ENCODE data around the gene PRUNE2.

PRUNE2 gene

GRCh38 chr9:76886318-76886717 lies 19.6 kb downstream of the PRUNE2 start:
- Histone ChIP-seq H3K4me1 (ENCODE audit: control insufficient read depth, insufficient read depth, low read depth, low read length) (no peaks in the 10 kb centered on the region), H2BK12ac (ENCODE audit: low read length in 2 of 2) (no peak overlapping the region), H3K4me3 (ENCODE audit: insufficient read depth in 1 of 2, low read depth in 1 of 2, low read length in 2 of 2) (no peak overlapping the region), H2BK5ac (ENCODE audit: low read depth, low read length, poor library complexity, severe bottlenecking) (no peak overlapping the region), H3K4me2 (ENCODE audit: low read length, poor library complexity, severe bottlenecking) (no peak overlapping the region), H3K27ac (ENCODE audit: low read length, poor library complexity, severe bottlenecking) (peak overlapping the region; percentile 1), H3K9ac (ENCODE audit: low read length) (no peak overlapping the region), H2BK120ac (ENCODE audit: low read depth, low read length) (no peak overlapping the region), H3K14ac (ENCODE audit: low read length in 2 of 2) (no peak overlapping the region), H2AFZ (ENCODE audit: low read depth, low read length) (no peak overlapping the region), H2AK5ac (ENCODE audit: low read length, severe bottlenecking) (no peak overlapping the region), H4K8ac (ENCODE audit: low read length) (no peak overlapping the region), H3K9me3 (ENCODE audit: control insufficient read depth, low read length) (no peaks in the 10 kb centered on the region), H4K91ac (ENCODE audit: low read length) (no peak overlapping the region), H3K23ac (ENCODE audit: low read length in 2 of 2) (no peak overlapping the region), H3K18ac (ENCODE audit: low read depth in 1 of 2, low read length in 2 of 2) (no peak overlapping the region), H3K4ac (ENCODE audit: low read depth in 1 of 2, low read length in 2 of 2) (no peak overlapping the region), H3K79me1 (replicated peaks; ENCODE audit: low read length, poor library complexity, severe bottlenecking) (no peaks in the 10 kb centered on the region), H2BK15ac (ENCODE audit: low read depth, poor library complexity, severe bottlenecking) (no peak overlapping the region), H3K36me3 (ENCODE audit: control insufficient read depth in 1 of 2, insufficient read depth in 2 of 2, low read depth in 1 of 2, low read length in 2 of 2) (peaks cover 0 to 15% of the 10 kb centered on the region in 2 experiments), H3K27me3 (ENCODE audit: control insufficient read depth in 1 of 2, insufficient read depth in 1 of 2, low read length in 2 of 2) (no peaks in the 10 kb centered on the region)
- no peak for DNase-seq
- 86% methylated on average over 2 of the region's 3 CpGs for WGBS

- H3K27ac ChIP-seq (ENCODE audit: low read length, poor library complexity, severe bottlenecking): no peak overlapping the region
- no peak overlapping the region for H3K18ac ChIP-seq (ENCODE audit: low read depth in 1 of 2, low read length in 2 of 2)
- no peak overlapping the region for H3K9ac ChIP-seq (ENCODE audit: low read length)
- H4K8ac ChIP-seq (ENCODE audit: low read length): no peak overlapping the region
- no peak overlapping the region for H3K14ac ChIP-seq (ENCODE audit: low read length in 2 of 2)
- DNase-seq: no peak
- H2AFZ ChIP-seq (ENCODE audit: low read depth, low read length): no peak overlapping the region
- no peak overlapping the region for H2BK5ac ChIP-seq (ENCODE audit: low read depth, low read length, poor library complexity, severe bottlenecking)
- no peak overlapping the region for H3K4me2 ChIP-seq (ENCODE audit: low read length, poor library complexity, severe bottlenecking)
- no peak overlapping the region for H3K4ac ChIP-seq (ENCODE audit: low read depth in 1 of 2, low read length in 2 of 2)
- H3K9me3 ChIP-seq (ENCODE audit: control insufficient read depth, low read length): no peaks in the 10 kb centered on the region
- H4K91ac ChIP-seq (ENCODE audit: low read length): no peak overlapping the region
- H2BK12ac ChIP-seq (ENCODE audit: low read length in 2 of 2): no peak overlapping the region
- no peak overlapping the region for H3K23ac ChIP-seq (ENCODE audit: low read length in 2 of 2)
- no peaks in the 10 kb centered on the region for H3K4me1 ChIP-seq (ENCODE audit: control insufficient read depth, insufficient read depth, low read depth, low read length)
- no peak overlapping the region for H2AK5ac ChIP-seq (ENCODE audit: low read length, severe bottlenecking)
- H2BK120ac ChIP-seq (ENCODE audit: low read depth, low read length): no peak overlapping the region
- no peaks in the 10 kb centered on the region for H3K27me3 ChIP-seq (ENCODE audit: control insufficient read depth in 1 of 2, insufficient read depth in 1 of 2, low read length in 2 of 2)
- H3K36me3 ChIP-seq (ENCODE audit: control insufficient read depth in 1 of 2, insufficient read depth in 2 of 2, low read depth in 1 of 2, low read length in 2 of 2): peaks cover 0 to 8% of the 10 kb centered on the region in 2 experiments
- no peak overlapping the region for H3K4me3 ChIP-seq (ENCODE audit: insufficient read depth in 1 of 2, low read depth in 1 of 2, low read length in 2 of 2)
- no peak overlapping the region for H2BK15ac ChIP-seq (ENCODE audit: low read depth, poor library complexity, severe bottlenecking)
- WGBS: no CpG with 5 or more reads among the region's 1 CpG
- no peaks in the 10 kb centered on the region for H3K79me1 ChIP-seq (replicated peaks; ENCODE audit: low read length, poor library complexity, severe bottlenecking)
Measured at GRCh38 chr9:76884823-76885222, 21.1 kb downstream of the PRUNE2 start.

DNA sequence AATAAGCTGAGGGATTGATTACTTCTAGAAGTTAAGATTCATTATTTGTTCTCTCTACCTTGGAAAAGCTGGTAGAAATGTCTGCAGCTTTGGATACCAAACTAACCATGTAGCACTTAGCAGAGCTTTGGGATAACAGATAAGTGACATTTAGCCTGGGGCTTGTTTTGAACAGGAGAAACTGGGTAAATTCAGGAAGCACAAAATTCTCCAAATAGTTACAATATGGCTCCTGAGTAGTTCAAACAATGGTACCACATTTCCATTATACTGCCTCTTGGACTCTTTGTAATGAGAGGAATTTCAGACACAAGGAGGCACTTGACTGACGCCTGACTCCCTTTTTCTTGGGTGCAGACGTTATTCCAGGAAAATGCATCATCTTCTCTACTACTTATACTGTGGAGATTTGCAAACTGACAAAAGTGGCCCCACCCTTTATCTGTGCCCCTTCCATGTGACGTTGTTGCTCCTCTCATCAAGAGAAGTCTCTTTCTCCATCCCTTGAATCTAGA lies 22.5 kb downstream of the PRUNE2 start:
- Histone ChIP-seq H2BK12ac (ENCODE audit: low read length in 2 of 2) (no peak overlapping the region), H3K79me1 (replicated peaks; ENCODE audit: low read length, poor library complexity, severe bottlenecking) (no peaks in the 10 kb centered on the region), H2AFZ (ENCODE audit: low read depth, low read length) (no peak overlapping the region), H2BK15ac (ENCODE audit: low read depth, poor library complexity, severe bottlenecking) (no peak overlapping the region), H3K36me3 (ENCODE audit: control insufficient read depth in 1 of 2, insufficient read depth in 2 of 2, low read depth in 1 of 2, low read length in 2 of 2) (peaks cover 0 to 6% of the 10 kb centered on the region in 2 experiments), H3K14ac (ENCODE audit: low read length in 2 of 2) (no peak overlapping the region), H4K91ac (ENCODE audit: low read length) (no peak overlapping the region), H3K18ac (ENCODE audit: low read depth in 1 of 2, low read length in 2 of 2) (no peak overlapping the region), H2AK5ac (ENCODE audit: low read length, severe bottlenecking) (no peak overlapping the region), H3K4ac (ENCODE audit: low read depth in 1 of 2, low read length in 2 of 2) (no peak overlapping the region), H3K9ac (ENCODE audit: low read length) (no peak overlapping the region), H3K4me1 (ENCODE audit: control insufficient read depth, insufficient read depth, low read depth, low read length) (no peaks in the 10 kb centered on the region), H3K23ac (ENCODE audit: low read length in 2 of 2) (no peak overlapping the region), H2BK120ac (ENCODE audit: low read depth, low read length) (no peak overlapping the region), H4K8ac (ENCODE audit: low read length) (no peak overlapping the region), H3K27me3 (ENCODE audit: control insufficient read depth in 1 of 2, insufficient read depth in 1 of 2, low read length in 2 of 2) (no peaks in the 10 kb centered on the region), H3K9me3 (ENCODE audit: control insufficient read depth, low read length) (no peaks in the 10 kb centered on the region), H2BK5ac (ENCODE audit: low read depth, low read length, poor library complexity, severe bottlenecking) (no peak overlapping the region), H3K27ac (ENCODE audit: low read length, poor library complexity, severe bottlenecking) (no peak overlapping the region), H3K4me3 (ENCODE audit: insufficient read depth in 1 of 2, low read depth in 1 of 2, low read length in 2 of 2) (no peak overlapping the region), H3K4me2 (ENCODE audit: low read length, poor library complexity, severe bottlenecking) (no peak overlapping the region)
- no peak for DNase-seq
- WGBS: 93% methylated on average over 2 of the region's 3 CpGs

DNA sequence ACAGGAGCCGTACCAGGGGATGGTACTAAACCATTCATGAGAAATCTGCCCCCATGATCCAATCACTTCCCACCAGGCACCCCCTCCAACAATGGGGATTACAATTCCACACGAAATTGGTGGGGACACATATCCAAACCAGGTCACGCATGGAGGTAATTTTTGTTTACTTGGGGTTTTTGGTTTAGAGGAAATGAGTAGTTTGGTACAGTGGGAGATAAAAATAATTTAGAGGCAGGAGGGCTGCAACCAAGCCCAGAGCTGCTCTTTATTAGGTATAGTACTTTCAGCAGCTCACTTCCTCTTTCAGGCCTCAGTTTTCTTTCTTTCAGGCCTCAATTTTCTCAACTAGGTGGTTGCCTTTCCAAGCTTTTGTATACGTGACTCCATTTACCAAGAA lies 23.2 kb downstream of the PRUNE2 start:
- Histone ChIP-seq H3K79me1 (replicated peaks; ENCODE audit: low read length, poor library complexity, severe bottlenecking) (no peaks in the 10 kb centered on the region), H2BK5ac (ENCODE audit: low read depth, low read length, poor library complexity, severe bottlenecking) (no peak overlapping the region), H4K91ac (ENCODE audit: low read length) (no peak overlapping the region), H4K8ac (ENCODE audit: low read length) (no peak overlapping the region), H3K27me3 (ENCODE audit: control insufficient read depth in 1 of 2, insufficient read depth in 1 of 2, low read length in 2 of 2) (no peaks in the 10 kb centered on the region), H2AK5ac (ENCODE audit: low read length, severe bottlenecking) (no peak overlapping the region), H2AFZ (ENCODE audit: low read depth, low read length) (no peak overlapping the region), H3K36me3 (ENCODE audit: control insufficient read depth in 1 of 2, insufficient read depth in 2 of 2, low read depth in 1 of 2, low read length in 2 of 2) (peaks cover 0 to 6% of the 10 kb centered on the region in 2 experiments), H3K23ac (ENCODE audit: low read length in 2 of 2) (no peak overlapping the region), H3K4ac (ENCODE audit: low read depth in 1 of 2, low read length in 2 of 2) (no peak overlapping the region), H3K9me3 (ENCODE audit: control insufficient read depth, low read length) (no peaks in the 10 kb centered on the region), H3K4me2 (ENCODE audit: low read length, poor library complexity, severe bottlenecking) (no peak overlapping the region), H3K4me3 (ENCODE audit: insufficient read depth in 1 of 2, low read depth in 1 of 2, low read length in 2 of 2) (no peak overlapping the region), H2BK120ac (ENCODE audit: low read depth, low read length) (no peak overlapping the region), H3K9ac (ENCODE audit: low read length) (no peak overlapping the region), H2BK12ac (ENCODE audit: low read length in 2 of 2) (no peak overlapping the region), H3K18ac (ENCODE audit: low read depth in 1 of 2, low read length in 2 of 2) (no peak overlapping the region), H3K27ac (ENCODE audit: low read length, poor library complexity, severe bottlenecking) (no peak overlapping the region), H3K4me1 (ENCODE audit: control insufficient read depth, insufficient read depth, low read depth, low read length) (no peaks in the 10 kb centered on the region), H3K14ac (ENCODE audit: low read length in 2 of 2) (no peak overlapping the region), H2BK15ac (ENCODE audit: low read depth, poor library complexity, severe bottlenecking) (no peak overlapping the region)
- 82% methylated on average over 4 of the region's 4 CpGs for WGBS
- no peak for DNase-seq
